NCI-H1436 treated with DMSO at 0.1 percent for 48 hours (cell line): ENCODE measurements around the gene MUCL3.
"Not testable (repeated sequence)": the region's sequence is repeated elsewhere in the genome, so short reads cannot be mapped to it uniquely, and the experiment has no call there.

Experiments used
- DNase-seq: peaks from one replicate; lab custom pipeline; 2025; lab: John Stamatoyannopoulos, UW

The MUCL3 gene

GRCh38 chr6:30940361-30940986 lies at the start of gene MUCL3:
MUCL3 (plus strand) TSS chr6:30940973; CDS start chr6:30941000, 27 bp downstream.
- no peak for DNase-seq

- no peak for DNase-seq
These were observed 49.4 kb upstream of the MUCL3 start for GRCh38 chr6:30891450-30891723.

DNA sequence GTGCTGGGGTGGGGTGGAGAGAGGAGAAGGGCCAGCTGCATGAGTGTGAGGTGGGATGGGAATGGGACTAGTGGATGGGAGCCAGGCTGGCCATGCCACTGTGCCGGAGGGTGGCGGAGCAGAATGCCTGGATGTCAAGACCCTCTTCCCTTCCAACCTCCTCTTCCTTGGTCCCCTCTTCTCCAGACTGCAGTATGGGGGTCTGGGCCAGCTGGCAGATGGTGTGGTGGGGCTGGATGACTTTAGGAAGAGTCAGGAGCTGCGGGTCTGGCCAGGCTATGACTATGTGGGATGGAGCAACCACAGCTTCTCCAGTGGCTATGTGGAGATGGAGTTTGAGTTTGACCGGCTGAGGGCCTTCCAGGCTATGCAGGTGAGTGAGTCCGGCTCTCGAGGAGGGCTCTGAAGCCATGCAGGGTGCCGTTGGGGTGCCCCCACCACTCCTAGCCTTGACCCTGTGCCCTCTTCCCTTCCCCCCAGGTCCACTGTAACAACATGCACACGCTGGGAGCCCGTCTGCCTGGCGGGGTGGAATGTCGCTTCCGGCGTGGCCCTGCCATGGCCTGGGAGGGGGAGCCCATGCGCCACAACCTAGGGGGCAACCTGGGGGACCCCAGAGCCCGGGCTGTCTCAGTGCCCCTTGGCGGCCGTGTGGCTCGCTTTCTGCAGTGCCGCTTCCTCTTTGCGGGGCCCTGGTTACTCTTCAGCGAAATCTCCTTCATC lies 48.8 kb upstream of the MUCL3 start:
- DNase-seq, result no peak

DNA sequence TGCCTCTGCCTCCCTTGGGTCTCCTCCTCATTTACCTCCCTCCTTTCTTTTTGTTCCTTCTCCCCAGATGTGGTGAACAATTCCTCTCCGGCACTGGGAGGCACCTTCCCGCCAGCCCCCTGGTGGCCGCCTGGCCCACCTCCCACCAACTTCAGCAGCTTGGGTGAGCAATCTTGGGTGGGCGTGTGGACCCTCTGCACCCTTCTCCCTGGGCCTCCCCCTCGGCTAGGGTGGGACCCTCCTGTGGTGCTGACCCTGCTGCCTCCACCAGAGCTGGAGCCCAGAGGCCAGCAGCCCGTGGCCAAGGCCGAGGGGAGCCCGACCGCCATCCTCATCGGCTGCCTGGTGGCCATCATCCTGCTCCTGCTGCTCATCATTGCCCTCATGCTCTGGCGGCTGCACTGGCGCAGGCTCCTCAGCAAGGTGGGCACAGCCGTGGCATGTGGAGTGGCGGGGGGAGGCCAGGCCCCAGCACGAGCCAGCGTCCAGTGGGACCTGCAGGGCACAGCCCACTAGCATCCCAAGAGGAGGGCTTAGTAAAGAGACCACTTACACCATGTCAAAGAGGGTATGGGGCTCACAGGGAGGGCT lies 47.7 kb upstream of the MUCL3 start:
- DNase-seq, result no peak

GRCh38 chr6:30893666-30894065 lies 47.1 kb upstream of the MUCL3 start:
- no peak for DNase-seq

DNA sequence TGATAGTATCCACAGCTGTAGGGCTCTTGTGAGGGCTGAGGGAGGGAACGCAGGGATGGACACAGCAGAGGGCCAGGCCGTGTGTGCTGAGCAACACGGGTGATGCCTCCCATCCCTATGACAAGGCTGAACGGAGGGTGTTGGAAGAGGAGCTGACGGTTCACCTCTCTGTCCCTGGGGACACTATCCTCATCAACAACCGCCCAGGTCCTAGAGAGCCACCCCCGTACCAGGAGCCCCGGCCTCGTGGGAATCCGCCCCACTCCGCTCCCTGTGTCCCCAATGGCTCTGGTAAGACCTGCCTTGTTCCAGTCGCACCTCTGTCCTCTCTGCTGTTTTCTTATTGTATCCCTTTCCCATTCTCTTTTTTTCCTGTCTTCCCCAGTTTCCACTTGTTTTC lies 46.4 kb upstream of the MUCL3 start:
- DNase-seq, result no peak

DNA sequence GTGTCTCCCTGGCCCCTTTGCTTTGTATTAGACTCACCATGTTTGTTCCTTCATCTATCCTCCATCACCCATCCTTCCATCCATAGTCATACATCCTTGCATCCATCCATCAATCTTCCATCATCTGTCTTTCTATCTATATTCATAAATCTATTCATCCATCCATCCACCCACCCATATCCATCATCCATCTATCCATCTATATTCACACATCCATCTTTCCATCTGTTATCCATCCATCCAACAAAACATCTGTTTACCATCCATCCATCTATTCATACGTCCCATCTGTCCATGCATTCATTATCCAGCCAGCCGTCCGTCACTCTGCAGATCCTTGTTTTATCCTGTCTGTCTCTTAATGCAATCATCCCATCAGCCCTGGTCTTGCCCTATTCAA lies 45.8 kb upstream of the MUCL3 start:
- no peak for DNase-seq

DNA sequence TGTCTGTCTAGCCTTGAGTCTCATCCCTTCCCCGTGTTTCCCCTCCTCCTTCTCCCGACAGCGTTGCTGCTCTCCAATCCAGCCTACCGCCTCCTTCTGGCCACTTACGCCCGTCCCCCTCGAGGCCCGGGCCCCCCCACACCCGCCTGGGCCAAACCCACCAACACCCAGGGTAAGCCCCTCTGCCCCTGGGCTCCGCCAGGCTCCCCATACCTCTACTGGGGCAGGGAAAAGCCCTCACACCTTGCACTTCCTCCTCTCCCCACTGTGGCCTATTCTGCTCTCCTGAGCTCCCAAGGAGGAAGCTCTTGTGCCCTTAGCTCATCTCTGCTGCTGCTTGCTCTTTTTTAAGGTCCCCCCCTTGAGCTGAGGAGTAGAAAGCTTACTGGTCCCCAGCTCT lies 45.4 kb upstream of the MUCL3 start:
- DNase-seq, result no peak

DNA sequence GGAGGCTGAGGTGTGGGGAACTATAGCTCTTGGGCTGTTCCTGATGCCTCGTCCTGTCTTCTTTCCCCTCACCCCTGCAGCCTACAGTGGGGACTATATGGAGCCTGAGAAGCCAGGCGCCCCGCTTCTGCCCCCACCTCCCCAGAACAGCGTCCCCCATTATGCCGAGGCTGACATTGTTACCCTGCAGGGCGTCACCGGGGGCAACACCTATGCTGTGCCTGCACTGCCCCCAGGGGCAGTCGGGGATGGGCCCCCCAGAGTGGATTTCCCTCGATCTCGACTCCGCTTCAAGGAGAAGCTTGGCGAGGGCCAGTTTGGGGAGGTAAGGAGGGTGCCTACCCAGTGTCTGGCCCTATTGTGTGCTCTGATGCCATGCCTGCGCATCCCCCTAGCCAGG lies 44.2 kb upstream of the MUCL3 start:
- no peak for DNase-seq

DNA sequence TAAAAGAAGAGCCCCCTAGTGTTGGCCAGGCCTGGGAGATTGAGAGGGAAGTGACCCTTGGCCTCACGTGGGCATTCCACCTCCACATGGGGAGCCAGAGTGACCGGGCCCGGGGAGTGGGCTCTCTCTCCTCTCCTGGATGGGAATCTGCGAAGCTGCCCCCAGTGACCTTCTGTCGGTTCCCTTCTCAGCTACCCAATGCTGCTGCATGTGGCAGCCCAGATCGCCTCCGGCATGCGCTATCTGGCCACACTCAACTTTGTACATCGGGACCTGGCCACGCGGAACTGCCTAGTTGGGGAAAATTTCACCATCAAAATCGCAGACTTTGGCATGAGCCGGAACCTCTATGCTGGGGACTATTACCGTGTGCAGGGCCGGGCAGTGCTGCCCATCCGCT lies 42.9 kb upstream of the MUCL3 start:
- DNase-seq, result no peak

DNA sequence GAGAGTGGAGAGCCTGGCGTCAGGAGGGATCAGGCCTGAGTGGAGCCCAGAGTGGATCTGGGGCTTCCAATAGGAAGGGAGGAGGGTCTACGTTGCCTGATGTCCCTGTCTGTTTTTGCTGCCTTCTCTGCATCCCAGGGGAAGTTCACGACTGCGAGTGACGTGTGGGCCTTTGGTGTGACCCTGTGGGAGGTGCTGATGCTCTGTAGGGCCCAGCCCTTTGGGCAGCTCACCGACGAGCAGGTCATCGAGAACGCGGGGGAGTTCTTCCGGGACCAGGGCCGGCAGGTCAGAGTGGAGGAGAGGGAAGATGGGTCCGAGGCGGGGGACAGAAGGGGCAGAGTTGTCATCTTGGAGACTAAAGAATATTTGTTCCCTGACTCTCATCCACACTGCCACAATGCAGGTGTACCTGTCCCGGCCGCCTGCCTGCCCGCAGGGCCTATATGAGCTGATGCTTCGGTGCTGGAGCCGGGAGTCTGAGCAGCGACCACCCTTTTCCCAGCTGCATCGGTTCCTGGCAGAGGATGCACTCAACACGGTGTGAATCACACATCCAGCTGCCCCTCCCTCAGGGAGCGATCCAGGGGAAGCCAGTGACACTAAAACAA lies 41.9 kb upstream of the MUCL3 start:
- DNase-seq, result no peak

GRCh38 chr6:30900863-30901417 lies 39.8 kb upstream of the MUCL3 start:
- DNase-seq, result no peak

- no peak for DNase-seq
These were observed 39.3 kb upstream of the MUCL3 start for GRCh38 chr6:30901436-30901835.

GRCh38 chr6:30902196-30902595 lies 38.6 kb upstream of the MUCL3 start:
- DNase-seq, result not testable (repeated sequence)

- DNase-seq, result no peak
These were observed 38.1 kb upstream of the MUCL3 start for GRCh38 chr6:30902709-30903108.

DNA sequence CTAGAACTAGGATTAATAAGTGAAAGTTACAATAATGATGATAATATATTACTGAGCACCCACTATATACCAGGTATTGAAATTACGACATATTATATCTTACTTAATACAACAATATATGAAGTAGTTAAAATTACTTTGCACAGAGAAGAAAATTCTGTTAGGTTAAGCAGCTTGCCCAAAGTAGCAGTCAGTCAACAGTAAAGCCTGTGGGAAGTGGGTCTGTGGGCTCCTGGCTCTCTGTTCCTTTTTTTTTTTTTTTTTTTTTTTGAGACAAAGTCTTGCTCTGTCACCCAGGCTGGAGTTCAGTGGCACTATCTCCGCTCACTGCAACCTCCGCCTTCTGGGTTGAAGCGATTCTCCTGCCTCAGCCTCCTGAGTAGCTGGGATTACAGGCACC lies 37.5 kb upstream of the MUCL3 start:
- no peak for DNase-seq

DNA sequence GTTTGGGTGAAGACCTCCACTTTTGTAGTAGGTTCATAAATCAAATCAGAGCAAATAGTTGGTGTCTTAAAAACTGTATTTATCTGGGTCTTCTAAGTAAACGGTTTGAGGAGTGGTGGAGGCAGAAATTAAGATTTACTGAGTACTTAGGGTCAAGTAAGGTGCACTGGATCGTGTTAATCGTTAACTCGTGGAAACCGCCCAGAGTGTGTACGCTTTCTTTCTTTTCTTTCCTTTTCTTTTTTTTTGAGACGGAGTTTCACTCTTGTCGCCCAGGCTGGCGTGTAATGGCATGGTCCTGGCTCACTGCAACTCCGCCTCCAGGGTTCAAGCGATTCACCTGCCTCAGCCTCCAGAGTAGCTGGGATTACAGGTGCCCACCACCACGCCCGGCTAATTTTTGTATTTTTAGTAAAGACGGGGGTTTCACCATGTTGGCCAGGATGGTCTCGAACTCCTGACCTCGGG lies 33.4 kb upstream of the MUCL3 start:
- DNase-seq, result not testable (repeated sequence)

GRCh38 chr6:30907758-30908591 lies 32.8 kb upstream of the MUCL3 start, which contains the start of gene GTF2H4:
GTF2H4 (plus strand) TSS chr6:30908207.
- DNase-seq, result peak; percentile 88

DNA sequence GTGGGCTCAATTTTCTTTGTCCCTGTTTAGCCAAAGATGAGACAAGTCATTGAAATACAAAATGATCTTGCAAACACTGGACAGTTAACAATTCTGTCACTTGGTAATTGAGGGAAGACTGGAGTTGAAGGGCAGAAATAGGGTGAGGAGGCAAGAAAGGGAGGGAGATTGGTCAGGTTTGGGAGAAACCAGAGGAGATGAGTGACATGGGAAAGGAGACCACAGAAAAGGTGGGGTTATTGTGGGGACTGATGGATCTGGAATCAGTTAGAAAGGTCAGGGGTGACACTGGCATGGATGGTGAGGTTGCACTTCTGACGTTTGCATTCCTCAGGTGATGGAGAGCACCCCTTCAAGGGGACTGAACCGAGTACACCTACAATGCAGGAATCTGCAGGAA lies 32.1 kb upstream of the MUCL3 start:
- DNase-seq, result no peak

- DNase-seq, result not testable (repeated sequence)
These were observed 30.3 kb upstream of the MUCL3 start for GRCh38 chr6:30910473-30910872.

DNA sequence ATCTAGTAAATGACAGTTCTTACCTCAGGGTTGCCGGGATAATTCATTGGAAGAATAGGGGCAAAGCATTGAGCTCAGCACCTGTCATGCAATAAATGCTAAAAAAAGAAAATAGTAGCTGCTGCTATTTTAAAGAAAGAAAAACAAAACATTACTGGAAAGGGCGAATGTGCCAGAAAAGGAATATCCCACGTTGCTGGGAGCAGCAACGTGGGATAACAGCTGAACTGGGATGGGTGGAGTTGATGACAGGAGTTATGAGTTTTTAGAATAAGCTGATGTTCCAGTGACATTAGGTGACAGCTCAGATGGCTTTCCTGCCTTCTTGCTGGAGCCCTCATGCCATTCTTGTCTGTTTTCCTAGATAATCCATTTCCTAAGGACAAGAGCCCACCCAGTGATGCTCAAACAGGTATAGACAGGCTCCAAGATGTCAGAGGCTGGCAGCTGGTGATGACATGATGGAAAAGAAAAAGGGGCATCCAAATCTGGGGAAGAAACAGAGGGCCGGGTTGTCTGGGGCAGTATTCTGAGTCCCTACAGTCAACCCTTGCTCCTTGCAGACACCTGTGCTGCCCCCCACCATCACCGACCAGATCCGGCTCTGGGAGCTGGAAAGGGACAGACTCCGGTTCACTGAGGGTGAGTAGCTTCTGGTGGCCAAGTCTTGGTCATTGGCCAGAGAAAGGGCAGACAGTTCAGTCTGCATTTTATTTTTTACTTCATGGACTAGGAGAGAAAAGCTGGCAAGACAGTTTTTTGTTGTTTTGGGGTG lies 27.8 kb upstream of the MUCL3 start:
- no peak for DNase-seq
